A172 (cell line): Measurements from ENCODE around the gene FMN1. TPM values are rescaled to one million over a fixed set of nuclear protein-coding genes. Genes with fewer than 3 reads are reported as not detected.
A peak's percentile ranks its signal among the peaks of the same experiment; 100 is the strongest.

Experiments
- DNase-seq: peaks from one replicate; pipeline ENCODE4 v3.0.0-alpha.2; 2015; ENCODE audit warnings: low spot score
- total RNA-seq: library from RNA; depleted of rRNA; stranded (reverse); fragments of >200 nt; shearing (Covaris generic); gene quantifications from 2 replicates; pipeline ENCODE4 v1.2.3, GENCODE V29; 2014

FMN1 gene
- total RNA-seq, 1 experiment from 2014 or later = 0.95 TPM

DNA sequence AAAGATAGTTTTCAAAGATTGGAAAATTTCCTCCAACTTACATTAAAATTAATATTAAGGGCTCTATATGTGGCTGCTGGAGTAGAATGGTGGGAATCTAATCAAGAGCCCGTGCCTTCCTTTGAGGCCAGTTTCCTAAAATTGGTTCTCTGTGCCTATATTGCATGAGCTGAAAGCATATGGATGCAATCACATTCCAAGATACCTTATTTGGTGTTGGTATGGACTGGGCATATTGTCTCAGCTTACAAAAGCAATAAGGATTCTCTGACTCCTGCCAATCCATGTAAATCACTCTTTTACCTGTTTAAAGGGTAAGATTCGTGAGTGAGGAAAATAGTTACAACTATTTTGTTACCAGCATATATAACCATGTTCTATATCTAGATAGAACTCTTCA, 365.1 kb downstream of the FMN1 start:
- no peak for DNase-seq

GRCh38 chr15:32828507-32829186, 365.9 kb downstream of the FMN1 start:
- peak; percentile 62 for DNase-seq

GRCh38 chr15:32826685-32827084, 367.8 kb downstream of the FMN1 start:
- DNase-seq = no peak

- peak; percentile 11 for DNase-seq
Measured at GRCh38 chr15:32825219-32825618, 369.3 kb downstream of the FMN1 start.

DNA sequence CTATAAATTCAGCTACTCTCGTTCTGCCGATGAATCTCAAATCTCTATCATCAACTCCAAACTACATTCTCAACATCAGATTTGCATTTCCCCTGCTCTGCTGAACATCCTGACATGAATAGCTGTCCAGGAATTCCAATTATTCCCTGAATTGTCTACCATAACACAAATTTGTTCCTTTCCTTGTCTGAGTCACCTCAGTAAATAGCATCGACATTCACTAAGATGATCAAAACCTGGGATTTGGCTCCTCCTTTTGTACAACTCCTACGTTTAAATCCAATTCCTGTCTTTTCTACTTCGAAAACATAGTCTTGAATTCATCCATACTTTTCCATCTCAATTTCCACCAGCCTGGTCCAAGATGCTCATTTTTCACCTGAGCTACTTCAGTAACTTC, 369.7 kb downstream of the FMN1 start:
- peak; percentile 85 for DNase-seq

DNA sequence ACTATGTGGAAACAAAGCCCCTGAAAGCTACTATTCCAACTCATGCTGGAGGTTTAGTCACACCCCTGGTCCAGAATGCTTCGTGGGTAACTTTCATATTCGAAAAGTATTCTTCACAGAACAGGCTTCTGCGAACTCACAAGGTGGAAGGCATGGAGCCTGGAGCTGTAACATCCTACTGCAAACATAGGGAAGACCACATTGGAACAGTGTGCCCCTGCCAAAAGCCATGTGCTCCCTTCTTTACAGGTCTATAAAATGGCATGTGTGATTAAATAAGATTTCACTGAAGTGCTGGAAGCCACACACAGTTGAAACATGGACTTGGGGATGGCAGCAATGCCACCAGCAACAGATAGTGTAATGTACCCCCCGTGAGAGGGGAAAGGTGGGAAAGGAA, 370.8 kb downstream of the FMN1 start:
- DNase-seq = no peak

DNA sequence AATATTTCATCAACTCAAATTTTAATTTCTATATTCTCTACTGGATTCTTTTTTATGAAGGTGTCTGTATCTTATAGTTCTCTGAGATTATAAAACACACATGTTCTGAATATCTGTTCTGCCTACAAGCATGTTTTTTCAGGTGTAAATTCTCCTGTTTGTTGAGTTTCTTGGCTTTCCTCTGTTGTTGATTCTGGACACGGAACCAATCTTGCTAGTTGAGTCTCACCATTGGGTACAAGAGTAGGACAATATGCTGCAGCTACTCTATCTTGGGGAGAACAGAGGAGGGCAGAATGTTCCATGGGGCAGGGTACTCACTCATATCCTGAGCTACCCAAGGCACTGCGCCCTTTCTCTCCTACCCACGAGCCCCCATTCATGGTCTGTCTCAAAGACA, 371.8 kb downstream of the FMN1 start:
- no peak for DNase-seq

DNA sequence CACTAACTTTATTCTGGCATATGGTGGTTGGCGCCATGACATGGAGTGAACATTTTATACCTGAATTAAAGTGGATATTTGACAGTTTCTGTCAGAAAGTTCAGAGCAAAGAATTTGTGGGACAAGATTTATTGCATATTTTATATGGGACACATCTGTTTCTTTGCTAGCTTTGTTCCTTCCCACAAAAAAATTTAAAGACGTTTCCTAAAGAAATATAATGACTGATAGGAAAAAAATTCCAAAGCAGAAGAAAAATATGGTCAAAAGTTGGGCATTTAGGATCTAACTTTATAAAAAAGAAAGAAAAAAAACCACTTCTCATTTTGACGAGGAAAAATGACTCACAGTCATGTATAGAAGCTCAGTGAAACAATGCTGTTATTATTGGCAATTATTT, 375.1 kb downstream of the FMN1 start:
- no peak for DNase-seq

DNA sequence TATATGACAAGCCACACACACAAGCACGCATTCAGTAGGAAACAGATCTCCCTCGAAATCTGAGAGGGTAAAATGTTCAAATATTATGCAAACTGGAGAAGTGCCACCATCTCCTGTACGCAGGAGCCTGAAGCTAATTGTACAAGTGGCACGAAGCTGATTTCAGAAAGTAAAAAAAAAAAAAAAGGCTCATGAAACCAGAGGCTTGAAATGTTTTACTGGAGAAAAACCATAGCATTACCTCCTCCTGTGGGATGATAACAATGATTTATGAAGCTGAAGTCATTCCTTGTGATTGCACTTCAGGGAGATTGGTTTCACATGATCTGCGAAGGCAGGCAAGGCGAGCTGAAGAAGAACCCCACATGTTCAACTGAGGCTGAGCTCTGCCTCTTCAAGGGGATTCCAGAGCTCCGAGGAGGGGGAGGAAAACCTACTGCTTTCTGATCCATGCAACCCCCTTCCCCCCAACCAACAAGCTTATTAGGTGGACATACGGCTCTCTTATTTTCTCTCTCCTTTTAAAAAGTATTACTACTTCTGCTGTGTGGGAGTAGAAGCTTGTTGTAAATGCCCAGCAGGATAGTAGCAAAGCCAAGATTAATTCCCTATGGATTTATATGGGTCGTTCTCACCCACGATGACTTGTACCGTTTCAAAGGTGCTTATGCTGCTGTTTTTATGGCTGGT, 375.6 kb downstream of the FMN1 start:
- peak; percentile 72 for DNase-seq

- DNase-seq = no peak
Measured at GRCh38 chr15:32817577-32817976, 376.9 kb downstream of the FMN1 start.

GRCh38 chr15:32807331-32807730, 387.2 kb downstream of the FMN1 start:
- no peak for DNase-seq

DNA sequence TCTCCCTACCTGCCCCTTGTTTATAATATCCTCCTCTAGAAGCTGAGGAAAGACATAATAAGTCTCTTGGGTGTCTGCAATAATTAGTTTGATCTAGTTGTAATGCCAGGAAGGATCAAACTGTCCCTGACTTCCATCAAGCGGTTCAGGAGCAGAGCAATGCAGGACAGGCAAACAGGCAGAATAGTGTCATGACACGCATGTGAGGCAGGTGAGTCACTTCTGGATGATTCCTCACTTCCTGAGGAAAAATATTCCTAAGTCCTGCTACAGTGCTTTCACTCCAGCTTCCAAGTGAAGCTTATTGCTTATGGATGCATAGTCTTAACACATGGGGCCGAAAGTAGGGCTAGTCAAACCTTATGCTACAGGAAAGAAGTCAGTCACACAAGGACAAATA, 390.9 kb downstream of the FMN1 start:
- peak; percentile 9 for DNase-seq

GRCh38 chr15:32802286-32802936, 392.1 kb downstream of the FMN1 start:
- peak; percentile 77 for DNase-seq

DNA sequence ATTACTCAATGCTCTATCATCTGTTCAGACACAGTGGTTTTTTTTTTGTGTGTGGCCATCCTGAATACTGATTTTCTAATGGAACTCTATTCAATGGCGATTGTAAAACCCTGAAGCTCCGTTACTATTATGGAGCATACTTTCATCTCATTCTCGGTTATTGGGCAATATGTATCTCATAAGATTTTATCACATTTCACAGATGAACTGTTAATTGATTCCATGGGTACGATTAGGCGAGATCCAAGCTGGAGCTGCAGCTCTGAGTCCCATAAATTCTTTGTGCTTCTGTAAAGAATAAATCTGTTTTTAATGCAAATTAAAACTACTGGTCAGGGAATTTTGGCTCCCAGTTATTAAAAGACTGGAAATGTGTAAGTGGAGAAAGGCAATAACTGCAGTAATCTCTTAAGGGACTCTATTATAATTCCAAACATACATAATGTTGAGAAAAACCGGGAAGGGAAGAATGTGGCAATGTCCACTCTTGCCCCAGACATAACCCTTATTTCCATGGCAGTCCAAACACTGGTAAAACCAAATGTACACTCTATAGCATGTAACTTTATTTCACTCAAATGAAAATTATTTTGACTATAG, 394.5 kb downstream of the FMN1 start:
- no peak for DNase-seq

- DNase-seq = no peak
Measured at GRCh38 chr15:32796856-32797255, 397.7 kb downstream of the FMN1 start.

GRCh38 chr15:32794973-32795372, 399.5 kb downstream of the FMN1 start:
- no peak for DNase-seq

GRCh38 chr15:32792436-32792835, 402.1 kb downstream of the FMN1 start:
- no peak for DNase-seq

- peak; percentile 36 for DNase-seq
Measured at GRCh38 chr15:32790352-32790999, 404.0 kb downstream of the FMN1 start.

DNA sequence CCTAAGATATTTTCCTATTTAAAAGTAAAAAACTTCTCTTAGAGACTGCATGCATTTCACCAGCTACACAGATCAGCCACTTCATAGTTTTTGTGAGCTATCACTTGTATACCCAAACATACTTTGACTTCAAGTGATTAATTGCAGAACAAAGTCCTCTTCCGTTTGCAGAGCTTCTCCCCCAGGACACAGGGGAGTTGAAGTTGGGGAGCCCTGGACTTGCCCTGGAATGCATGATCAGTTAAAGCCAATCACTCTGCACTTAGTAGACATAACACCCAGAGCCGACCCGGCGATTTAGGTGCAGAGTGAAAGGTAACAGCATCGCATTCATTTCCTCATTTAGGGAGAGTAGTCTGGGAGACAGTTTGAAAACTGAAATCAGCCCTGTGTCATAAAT, 406.6 kb downstream of the FMN1 start:
- no peak for DNase-seq

DNA sequence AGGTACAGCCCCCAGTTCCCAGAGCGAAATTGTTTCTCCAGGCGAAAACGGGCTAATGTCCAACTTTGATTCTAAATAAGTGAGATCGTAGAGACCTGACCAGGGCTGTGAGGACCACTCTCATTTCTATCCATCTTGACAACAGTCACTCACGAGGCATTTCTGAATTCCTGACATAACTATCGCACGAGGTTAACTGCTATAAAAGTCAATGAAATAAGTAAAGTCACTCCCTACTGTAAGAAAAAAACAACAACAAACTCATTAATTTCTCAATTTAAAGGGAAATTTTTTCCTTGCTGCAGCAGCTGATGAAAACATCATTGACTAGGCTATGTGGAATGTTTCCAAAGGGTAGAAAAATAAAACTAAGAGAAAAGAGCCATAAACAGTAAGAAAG, 407.6 kb downstream of the FMN1 start:
- no peak for DNase-seq

- DNase-seq = no peak
Measured at GRCh38 chr15:32784581-32784980, 409.9 kb downstream of the FMN1 start.

DNA sequence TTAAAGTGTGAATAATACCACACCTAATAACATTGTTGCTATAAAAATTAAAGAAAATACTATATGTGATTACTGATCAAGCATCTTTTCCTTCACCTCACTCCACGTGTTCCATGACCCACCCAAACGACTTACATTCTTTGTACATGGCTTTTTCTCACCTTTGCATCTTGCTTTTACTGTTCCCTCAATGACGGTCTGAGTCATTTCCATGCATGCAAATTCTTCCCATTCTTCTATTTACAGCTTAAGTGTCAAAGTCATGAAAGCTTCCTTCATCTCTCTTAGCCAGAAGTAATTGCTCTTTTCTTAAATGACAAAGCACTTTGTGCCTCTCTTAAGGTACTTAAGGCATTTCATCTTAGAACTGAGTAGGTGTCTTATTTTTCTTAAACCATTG, 412.7 kb downstream of the FMN1 start:
- DNase-seq = peak; percentile 18
